Spleen (tissue), 11 donors: ENCODE data around the gene COL1A2. TPM values are rescaled to one million over a fixed set of nuclear protein-coding genes. Genes with fewer than 3 reads are reported as not detected.
A peak's percentile ranks its signal among the peaks of the same experiment; 100 is the strongest.

Experiments
- DNase-seq: peaks from one replicate; pipeline ENCODE4 v3.0.0-alpha.2; 2020
- H3K27ac ChIP-seq, 8 donors: fragments of 200-600 bp; sonication (generic) in 7 of 8; 1 replicate in 4 of 8; 2 replicates in 4 of 8; pipeline versions ENCODE4 v1.5.0 to v1.8.0; 2016 to 2021; ENCODE audit warnings: inconsistent platforms in 4 of 8, mild to moderate bottlenecking in 4 of 8, moderate library complexity in 1 of 8
- H3K27me3 ChIP-seq, 7 donors: fragments of 200-600 bp; sonication (generic) in 6 of 7; replicated peaks in 1 of 7; 1 replicate in 4 of 7; 2 replicates in 3 of 7; pipeline versions ENCODE4 v1.5.0 to v1.8.0; 2016 to 2021; ENCODE audit warnings: inconsistent platforms in 3 of 7, mild to moderate bottlenecking in 1 of 7
- H3K36me3 ChIP-seq, 6 donors: fragments of 200-600 bp; sonication (generic) in 5 of 6; 1 replicate in 4 of 6; 2 replicates in 2 of 6; pipeline versions ENCODE4 v1.5.0 to v1.8.0; 2016 to 2021; ENCODE audit warnings: inconsistent platforms in 2 of 6
- H3K4me1 ChIP-seq, 6 donors: fragments of 200-600 bp; sonication (generic) in 5 of 6; 1 replicate in 3 of 6; 2 replicates in 3 of 6; pipeline versions ENCODE4 v1.5.0 to v1.8.0; 2016 to 2021; ENCODE audit warnings: inconsistent platforms in 3 of 6
- H3K4me3 ChIP-seq, 8 donors: fragments of 200-600 bp; sonication (generic) in 7 of 8; 1 replicate in 4 of 8; 2 replicates in 4 of 8; pipeline versions ENCODE4 v1.5.0 to v1.8.0; 2016 to 2021; ENCODE audit warnings: inconsistent platforms in 4 of 8, mild to moderate bottlenecking in 4 of 8, moderate library complexity in 2 of 8
- H3K9me3 ChIP-seq, 8 donors: fragments of 200-600 bp; sonication (generic) in 7 of 8; 1 replicate in 4 of 8; 2 replicates in 4 of 8; pipeline versions ENCODE4 v1.5.0 to v1.8.0; 2016 to 2021; ENCODE audit warnings: inconsistent platforms in 4 of 8
- CTCF ChIP-seq, 11 experiments: fragments of 200-600 bp in 7 of 11; fragments of 450-650 bp in 4 of 11; sonication (generic) in 4 of 11; IDR thresholded peaks in 8 of 11; conservative IDR thresholded peaks in 3 of 11; 1 replicate in 7 of 11; 2 replicates in 4 of 11; pipeline versions ENCODE4 v1.4.0 to v1.8.0; 2016 to 2021; ENCODE audit warnings: antibody characterized with exemption in 11 of 11, inconsistent platforms in 4 of 11, mild to moderate bottlenecking in 1 of 11
- POLR2A ChIP-seq, 3 donors: fragments of 450-650 bp; IDR thresholded peaks; one replicate each; pipeline ENCODE4 v1.5.1; 2017; ENCODE audit warnings: antibody characterized with exemption in 3 of 3, mild to moderate bottlenecking in 1 of 3
- POLR2AphosphoS5 ChIP-seq, 3 donors: sonication (generic); formaldehyde crosslinking; IDR thresholded peaks; one replicate each; pipeline ENCODE4 v1.5.1; 2017; ENCODE audit warnings: antibody characterized with exemption in 3 of 3
- WGBS, 5 donors: extraction: QIAGEN DNeasy Blood & Tissue Kit in 3 of 5; methylation state at CpG; one replicate each; pipeline versions ENCODE4 v1.1.5 to v1.1.7; 2013 to 2018; 5-methylcytosine and 5-hydroxymethylcytosine counted together
- intact Hi-C: fragments of 100-400 bp; cut with DNase I; formaldehyde crosslinking; loops from one replicate; pipeline ENCODE4 v1.15.0; 2023; ENCODE audit warnings: low total_unique reads
- polyA plus RNA-seq, 3 donors: library from polyadenylated mRNA; stranded (reverse); fragments of 200-250 nt; gene quantifications; one replicate each; pipeline ENCODE4 v1.2.1, GENCODE V29; 2013
- total RNA-seq, 7 donors: library from RNA; depleted of rRNA in 3 of 7; stranded (reverse); fragments of >200 nt in 3 of 7; fragmentation: NEBNext Ultra II Directional in 4 of 7; extraction: Animal tissue kit (Norgen Biotek cat#: 25700) in 4 of 7; gene quantifications; one replicate each; pipeline versions ENCODE4 v1.1.0 to v1.2.1, GENCODE V29; 2016 to 2021
- donor health status: healthy with polysubstance abuse.
- donor health status: DM: no; HTN: no; CAD: no; lungs with moderate emphysema.
- donor health status: DM: no; HTN: no; CAD: no.
- donor health status: Bipolar disorder and iron deficiency.
- donor health status: healthy.
- donor health status: DM: no; HTN: no; CAD: no.
- donor health status: DM: yes; HTN: yes; CAD: no.

Gene COL1A2
- total and polyA plus RNA-seq, 10 donors: 39.7 to 228 (median 116) TPM

- TF ChIP-seq POLR2A (IDR thresholded peaks at IDR 0.05) (no peak), POLR2AphosphoS5 (IDR thresholded peaks at IDR 0.05) (no peak), CTCF (IDR thresholded peaks at IDR 0.05 in 8 of 11, conservative IDR thresholded peaks at IDR 0.05 in 3 of 11) (peak in 9 of 11 experiments; percentile 34 to 59 (median 47))
- H3K27me3 ChIP-seq: no peaks in the 10 kb centered on the region
- H3K4me3 ChIP-seq: no peak overlapping the region
- H3K9me3 ChIP-seq: peaks cover 0 to 7% (median 3%) of the 10 kb centered on the region in 8 donors
- WGBS, 5 donors: 46 to 63% (median 53%) methylated on average over 4 of the region's 4 CpGs
- H3K36me3 ChIP-seq: no peaks in the 10 kb centered on the region
- H3K4me1 ChIP-seq: peaks cover 0 to 3% (median 0%) of the 10 kb centered on the region in 6 donors
- no peak for DNase-seq
- no peak overlapping the region for H3K27ac ChIP-seq
- intact Hi-C loops: no loop called here
These were observed 54.5 kb downstream of the COL1A2 start for GRCh38 chr7:94449151-94449725.

DNA sequence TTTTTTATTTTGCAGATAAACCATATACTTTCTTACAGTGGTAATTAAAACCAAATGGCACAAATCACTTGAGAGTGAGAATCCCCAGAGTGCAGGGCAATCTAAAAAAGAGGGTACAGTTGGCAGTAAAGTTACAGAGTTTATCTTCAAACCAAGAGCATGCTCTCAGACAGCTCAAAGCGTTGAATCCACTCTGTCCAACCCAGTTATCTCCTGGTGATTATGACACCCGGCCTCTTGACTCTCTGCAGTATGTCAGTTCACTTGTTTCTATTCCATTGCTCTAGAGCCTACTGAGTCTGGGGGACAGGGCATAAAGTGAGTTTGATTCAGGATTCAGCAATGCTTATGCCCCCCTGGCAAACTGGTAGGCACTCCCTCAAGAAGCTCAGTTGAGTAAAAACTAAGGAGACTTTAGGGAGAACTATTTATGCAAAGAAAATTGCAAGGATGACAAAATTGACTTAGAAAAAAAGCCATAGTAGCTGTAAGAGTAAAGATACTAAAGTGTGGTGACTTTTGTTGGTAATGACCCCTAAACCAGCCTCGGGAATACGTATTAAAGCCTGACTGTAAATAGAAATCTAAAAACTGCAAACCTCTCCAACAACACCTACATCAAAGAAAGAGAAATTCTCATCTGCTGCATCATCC lies 55.5 kb downstream of the COL1A2 start:
- intact Hi-C loops: loop anchor here (5.0 to 10.0 kb wide), 3 partner anchors 745 to 1027 kb away; no protein-coding TSS in a partner anchor
- TF ChIP-seq POLR2A (IDR thresholded peaks at IDR 0.05) (no peak), CTCF (IDR thresholded peaks at IDR 0.05 in 8 of 11, conservative IDR thresholded peaks at IDR 0.05 in 3 of 11) (no peak), POLR2AphosphoS5 (IDR thresholded peaks at IDR 0.05) (no peak)
- DNase-seq: no peak
- Histone ChIP-seq H3K4me1 (peaks cover 0 to 3% (median 0%) of the 10 kb centered on the region in 6 donors), H3K27ac (no peak overlapping the region), H3K27me3 (no peaks in the 10 kb centered on the region), H3K36me3 (no peaks in the 10 kb centered on the region), H3K4me3 (no peak overlapping the region), H3K9me3 (peaks cover 0 to 7% (median 3%) of the 10 kb centered on the region in 8 donors)
- WGBS, 5 donors: 81 to 98% (median 88%) methylated on average over 4 of the region's 4 CpGs

GRCh38 chr7:94451187-94451586 lies 56.5 kb downstream of the COL1A2 start:
- 63 to 82% (median 74%) methylated on average over 4 of the region's 4 CpGs for WGBS, 5 donors
- Histone ChIP-seq H3K4me1 (peaks cover 0 to 3% (median 0%) of the 10 kb centered on the region in 6 donors), H3K36me3 (no peaks in the 10 kb centered on the region), H3K9me3 (peaks cover 0 to 7% (median 3%) of the 10 kb centered on the region in 8 donors), H3K27me3 (no peaks in the 10 kb centered on the region), H3K27ac (no peak overlapping the region), H3K4me3 (no peak overlapping the region)
- no peak for DNase-seq
- no peak for TF ChIP-seq POLR2AphosphoS5 (IDR thresholded peaks at IDR 0.05)
- TF ChIP-seq POLR2A (IDR thresholded peaks at IDR 0.05): no peak
- no peak for TF ChIP-seq CTCF (IDR thresholded peaks at IDR 0.05 in 8 of 11, conservative IDR thresholded peaks at IDR 0.05 in 3 of 11)
- intact Hi-C loops: loop anchor here (5.0 to 10.0 kb wide), 3 partner anchors 744 to 1026 kb away; no protein-coding TSS in a partner anchor

GRCh38 chr7:94452239-94452638 lies 57.5 kb downstream of the COL1A2 start:
- no peaks in the 10 kb centered on the region for H3K36me3 ChIP-seq
- H3K27me3 ChIP-seq: no peaks in the 10 kb centered on the region
- no peak for DNase-seq
- TF ChIP-seq POLR2A (IDR thresholded peaks at IDR 0.05) (no peak), POLR2AphosphoS5 (IDR thresholded peaks at IDR 0.05) (no peak), CTCF (IDR thresholded peaks at IDR 0.05 in 8 of 11, conservative IDR thresholded peaks at IDR 0.05 in 3 of 11) (no peak)
- H3K27ac ChIP-seq: no peak overlapping the region
- peaks cover 0 to 7% (median 3%) of the 10 kb centered on the region in 8 donors for H3K9me3 ChIP-seq
- intact Hi-C loops: loop anchor here (5.0 to 10.0 kb wide), 3 partner anchors 743 to 1025 kb away; no protein-coding TSS in a partner anchor
- 75 to 87% (median 79%) methylated on average over 3 of the region's 3 CpGs for WGBS, 5 donors
- H3K4me3 ChIP-seq: no peak overlapping the region
- peaks cover 0 to 3% (median 0%) of the 10 kb centered on the region in 6 donors for H3K4me1 ChIP-seq
